Ovary (tissue), 3 donors: ENCODE measurements around the gene TARS2.

ENCODE experiments used
- EP300 ChIP-seq: sonication (generic); formaldehyde crosslinking; IDR thresholded peaks from one replicate; pipeline ENCODE4 v1.6.1; 2017; ENCODE audit warnings: antibody characterized with exemption
- TF ChIP-seq, protein P1 (sequence below), 3 donors: fragments of 450-650 bp in 2 of 3; fragments of 200-600 bp in 1 of 3; IDR thresholded peaks; one replicate each; pipeline versions ENCODE4 v1.5.1 to v1.8.0; 2016 to 2022; ENCODE audit warnings: antibody characterized with exemption in 3 of 3, mild to moderate bottlenecking in 1 of 3
- donor health status: DM: no; HTN: no; CAD: no.

- TF ChIP-seq, protein P1, sequence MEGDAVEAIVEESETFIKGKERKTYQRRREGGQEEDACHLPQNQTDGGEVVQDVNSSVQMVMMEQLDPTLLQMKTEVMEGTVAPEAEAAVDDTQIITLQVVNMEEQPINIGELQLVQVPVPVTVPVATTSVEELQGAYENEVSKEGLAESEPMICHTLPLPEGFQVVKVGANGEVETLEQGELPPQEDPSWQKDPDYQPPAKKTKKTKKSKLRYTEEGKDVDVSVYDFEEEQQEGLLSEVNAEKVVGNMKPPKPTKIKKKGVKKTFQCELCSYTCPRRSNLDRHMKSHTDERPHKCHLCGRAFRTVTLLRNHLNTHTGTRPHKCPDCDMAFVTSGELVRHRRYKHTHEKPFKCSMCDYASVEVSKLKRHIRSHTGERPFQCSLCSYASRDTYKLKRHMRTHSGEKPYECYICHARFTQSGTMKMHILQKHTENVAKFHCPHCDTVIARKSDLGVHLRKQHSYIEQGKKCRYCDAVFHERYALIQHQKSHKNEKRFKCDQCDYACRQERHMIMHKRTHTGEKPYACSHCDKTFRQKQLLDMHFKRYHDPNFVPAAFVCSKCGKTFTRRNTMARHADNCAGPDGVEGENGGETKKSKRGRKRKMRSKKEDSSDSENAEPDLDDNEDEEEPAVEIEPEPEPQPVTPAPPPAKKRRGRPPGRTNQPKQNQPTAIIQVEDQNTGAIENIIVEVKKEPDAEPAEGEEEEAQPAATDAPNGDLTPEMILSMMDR (IDR thresholded peaks at IDR 0.05), result peak in 1 of 3 donors; percentile 6
- no peak for TF ChIP-seq EP300
These were observed 28.9 kb downstream of the TARS2 start for GRCh38 chr1:150516050-150516591.
